H4 (cell line): ENCODE results near the gene FOXL3. TPM values are rescaled to one million over a fixed set of nuclear protein-coding genes. Genes with fewer than 3 reads are reported as not detected.

Experiments
- DNase-seq: peaks from one replicate; pipeline ENCODE4 v3.0.0-alpha.2; 2015; ENCODE audit warnings: low spot score
- total RNA-seq: library from RNA; depleted of rRNA; stranded (reverse); fragments of >200 nt; shearing (Covaris generic); gene quantifications from 2 replicates; pipeline ENCODE4 v1.2.3, GENCODE V29; 2014

FOXL3 gene
- total RNA-seq, 1 experiment from 2014 or later, result not detected

- DNase-seq, result no peak
Measured at GRCh38 chr7:302054-302992, 12.4 kb downstream of the FOXL3 start.

DNA sequence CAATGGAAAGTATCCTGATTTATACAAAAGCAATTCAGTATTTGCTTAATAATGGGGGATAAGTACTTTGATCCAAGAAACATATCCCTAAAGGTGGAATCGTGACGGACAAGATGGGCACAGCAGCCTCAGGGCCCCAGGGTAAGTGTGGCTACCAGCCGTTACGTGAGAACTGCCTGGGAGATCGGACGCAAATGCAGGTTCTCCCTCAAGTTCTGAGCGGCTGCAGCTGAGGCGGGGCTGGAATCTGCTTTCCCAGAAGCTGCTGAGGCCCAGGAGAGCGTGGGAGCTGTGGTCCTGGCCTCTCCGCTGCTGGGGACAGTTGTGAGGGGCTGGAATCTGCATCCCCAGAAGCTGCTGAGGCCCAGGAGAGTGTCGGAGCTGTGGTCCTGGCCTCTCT lies 13.5 kb downstream of the FOXL3 start:
- no peak for DNase-seq

DNA sequence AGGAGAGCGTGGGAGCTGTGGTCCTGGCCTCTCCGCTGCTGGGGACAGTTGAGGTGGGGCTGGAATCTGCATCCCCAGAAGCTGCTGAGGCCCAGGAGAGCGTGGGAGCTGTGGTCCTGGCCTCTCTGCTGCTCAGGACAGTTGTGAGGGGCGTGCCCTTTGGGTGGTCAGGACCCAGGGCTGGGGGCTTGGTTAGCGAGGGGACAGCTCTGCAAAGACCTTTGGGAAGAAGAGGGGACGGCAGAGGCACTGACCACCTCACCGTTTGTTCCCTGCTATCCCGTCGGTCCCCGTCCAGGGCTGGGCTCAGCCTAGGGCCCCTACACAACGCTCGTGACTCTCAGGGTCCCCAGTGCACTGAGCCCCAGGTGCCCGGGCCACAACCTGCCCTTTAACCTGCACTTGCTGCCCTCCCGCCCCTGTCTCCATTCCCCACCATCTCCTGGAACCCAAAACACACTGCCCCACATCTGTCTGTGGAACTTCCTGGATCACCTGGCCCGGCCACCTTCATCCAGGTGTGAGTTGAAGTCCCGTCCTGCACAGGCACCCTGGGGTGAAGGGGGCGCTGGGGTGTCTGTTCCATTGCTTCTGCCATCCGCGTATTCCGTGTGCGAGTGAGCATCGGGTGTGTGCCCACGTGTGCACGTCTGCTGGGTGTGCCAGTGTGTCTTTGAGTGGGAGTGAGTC lies 14.1 kb downstream of the FOXL3 start:
- no peak for DNase-seq

DNA sequence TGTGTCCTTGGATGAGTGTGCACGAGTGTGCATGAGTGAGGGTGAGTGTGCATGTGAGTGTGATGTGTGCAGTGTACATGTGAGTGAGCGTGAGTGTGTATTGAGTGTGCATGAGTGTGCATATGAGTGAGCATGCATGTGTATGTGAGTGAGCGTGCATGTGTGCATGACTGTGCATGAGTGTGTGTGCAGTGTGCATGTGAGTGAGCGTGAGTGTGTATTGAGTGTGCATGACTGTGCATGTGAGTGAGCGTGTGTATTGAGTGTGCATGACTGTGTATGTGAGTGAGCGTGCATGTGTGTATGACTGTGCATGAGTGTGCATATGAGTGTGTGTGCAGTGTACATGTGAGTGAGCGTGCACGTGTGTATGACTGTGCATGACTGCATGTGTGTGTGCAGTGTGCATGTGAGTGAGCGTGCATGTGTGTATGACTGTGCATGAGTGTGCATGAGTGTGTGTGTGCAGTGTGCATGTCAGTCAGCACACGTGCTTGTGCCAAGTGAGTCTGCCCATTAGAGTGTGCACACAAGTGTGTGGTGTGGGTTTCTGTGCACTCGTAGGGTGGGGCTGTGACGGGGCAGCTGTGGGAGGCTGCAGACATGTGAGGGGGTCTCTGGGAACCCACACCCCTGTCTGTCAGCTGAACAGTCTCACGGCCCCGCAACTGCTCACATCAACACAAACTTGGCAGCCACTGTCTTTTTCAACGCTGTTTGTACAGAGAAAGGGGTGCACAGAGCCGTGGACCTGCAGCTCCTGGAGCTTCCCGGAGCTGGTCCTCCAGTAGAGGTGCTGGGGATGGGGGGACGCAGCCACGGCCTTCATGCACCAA lies 14.8 kb downstream of the FOXL3 start:
- DNase-seq, result no peak

DNA sequence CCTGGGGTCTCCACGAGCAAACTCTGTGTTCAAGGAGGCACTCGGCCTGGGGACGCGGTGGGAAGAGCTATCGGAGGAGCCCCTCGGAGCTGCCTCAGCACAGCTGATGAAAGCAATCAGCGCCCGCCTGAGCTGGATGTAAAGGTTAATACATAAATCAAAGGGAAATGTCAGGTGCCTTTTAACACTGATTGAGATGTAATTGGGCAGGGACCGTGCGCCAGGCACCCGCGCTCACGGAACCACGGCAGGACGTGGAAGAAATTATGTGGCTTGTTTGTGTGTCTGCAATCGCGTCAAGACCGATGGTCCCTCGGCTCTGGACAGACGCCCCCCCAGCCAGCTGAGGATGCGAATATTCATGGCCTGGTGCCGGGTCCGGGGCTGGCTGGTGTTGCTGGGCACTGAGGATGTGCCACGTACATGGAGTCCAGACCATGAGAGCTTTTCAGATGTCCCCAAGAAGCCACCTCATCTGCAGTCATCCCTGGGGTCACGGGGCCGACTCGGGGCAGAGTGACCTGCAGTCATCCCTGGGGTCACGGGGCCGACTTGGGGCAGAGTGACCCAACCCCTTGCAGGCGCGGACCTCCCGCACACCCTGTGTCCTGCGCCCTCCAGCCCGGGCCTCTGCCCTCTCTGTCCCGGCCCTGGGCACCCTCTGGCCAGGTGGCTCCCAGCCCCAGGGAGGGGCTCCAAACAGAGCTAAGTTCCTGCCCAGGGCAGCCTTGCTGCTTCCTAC lies 15.6 kb downstream of the FOXL3 start:
- DNase-seq, result no peak

DNA sequence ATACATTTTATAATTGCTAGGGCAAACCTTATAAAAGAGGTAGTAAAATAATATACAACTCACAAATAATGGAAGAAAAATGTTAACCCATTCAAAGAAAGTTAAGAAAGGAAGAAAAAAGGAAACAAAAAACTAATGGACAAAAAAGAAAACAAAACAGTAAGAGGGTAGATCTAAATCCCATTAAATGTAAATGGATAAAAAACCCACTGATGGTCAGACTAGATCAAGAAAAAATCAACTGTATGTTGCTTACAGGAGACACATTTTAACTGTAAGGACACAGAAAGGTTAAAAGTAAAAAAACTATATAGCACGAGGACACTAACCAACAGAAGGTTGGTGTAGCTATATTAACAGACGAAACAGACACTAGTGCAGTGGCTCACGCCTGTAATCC lies 18.0 kb downstream of the FOXL3 start:
- no peak for DNase-seq

DNA sequence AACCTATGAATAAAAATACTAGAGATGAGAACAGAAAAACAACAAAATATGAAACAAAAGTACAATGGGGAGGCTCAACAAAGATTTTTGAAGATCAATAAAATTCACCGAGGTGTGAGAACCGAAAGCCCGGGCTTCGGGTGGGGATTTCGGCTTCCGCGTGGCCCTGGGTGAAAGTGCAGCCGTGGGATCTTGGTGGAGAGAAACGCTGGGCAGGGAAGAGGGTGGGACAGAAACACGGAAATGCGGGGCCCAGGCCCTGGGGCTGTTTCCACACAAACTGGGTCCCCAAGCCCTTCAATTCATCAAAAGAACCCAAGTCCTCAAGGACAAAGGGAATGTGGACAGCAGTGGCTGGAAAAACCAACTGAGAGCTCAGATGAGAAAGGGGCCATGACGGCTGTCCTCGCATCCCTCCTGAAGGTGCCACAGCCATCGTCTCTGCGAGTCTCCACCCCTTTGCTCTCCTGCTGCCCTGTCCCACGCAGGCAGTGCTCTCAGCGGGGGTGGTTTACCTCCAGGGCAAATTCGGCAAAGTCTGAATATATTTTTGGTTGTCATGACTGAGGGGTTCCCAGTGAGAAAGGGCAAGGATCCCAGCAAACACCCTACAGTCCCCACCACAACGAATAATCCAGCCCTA lies 19.7 kb downstream of the FOXL3 start:
- DNase-seq, result no peak

- no peak for DNase-seq
Measured at GRCh38 chr7:311131-311680, 21.2 kb downstream of the FOXL3 start.

GRCh38 chr7:311796-312195 lies 21.8 kb downstream of the FOXL3 start:
- DNase-seq, result no peak

DNA sequence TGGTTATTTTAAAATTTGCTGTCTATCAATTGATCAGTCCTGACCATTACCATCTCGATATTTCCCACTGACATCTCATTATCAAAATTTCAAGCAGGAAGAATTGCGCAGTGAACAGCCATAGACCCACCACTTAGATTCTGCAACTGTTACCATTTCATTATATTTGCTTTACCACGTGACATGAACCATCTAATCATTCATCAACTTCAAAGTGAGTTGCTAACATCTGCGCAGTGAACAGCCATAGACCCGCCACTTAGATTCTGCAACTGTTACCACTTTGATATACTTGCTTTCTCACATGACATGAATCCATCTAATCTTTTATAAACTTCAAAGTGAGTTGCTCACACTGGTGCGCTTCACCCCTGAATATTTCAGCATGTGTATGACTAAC lies 22.5 kb downstream of the FOXL3 start:
- DNase-seq, result no peak

DNA sequence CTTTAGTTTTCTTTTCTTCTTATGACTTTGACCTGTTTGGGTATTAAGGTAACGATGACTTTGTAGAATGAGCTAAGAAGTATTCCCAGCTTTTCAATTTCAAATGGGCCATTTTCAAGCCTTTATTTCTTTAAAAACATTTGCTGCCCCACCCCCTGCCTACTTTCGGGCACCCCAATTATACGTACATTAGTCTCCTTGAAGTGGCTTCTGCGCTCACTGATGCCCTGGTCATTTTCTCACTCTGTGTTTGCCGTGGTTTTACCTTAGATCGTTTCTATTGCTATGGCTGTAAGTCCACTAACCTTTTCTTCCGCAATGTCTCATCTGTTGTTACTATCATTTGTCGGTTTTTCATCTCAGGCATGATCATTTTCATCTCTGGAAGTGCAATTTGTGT lies 24.9 kb downstream of the FOXL3 start:
- DNase-seq, result no peak

DNA sequence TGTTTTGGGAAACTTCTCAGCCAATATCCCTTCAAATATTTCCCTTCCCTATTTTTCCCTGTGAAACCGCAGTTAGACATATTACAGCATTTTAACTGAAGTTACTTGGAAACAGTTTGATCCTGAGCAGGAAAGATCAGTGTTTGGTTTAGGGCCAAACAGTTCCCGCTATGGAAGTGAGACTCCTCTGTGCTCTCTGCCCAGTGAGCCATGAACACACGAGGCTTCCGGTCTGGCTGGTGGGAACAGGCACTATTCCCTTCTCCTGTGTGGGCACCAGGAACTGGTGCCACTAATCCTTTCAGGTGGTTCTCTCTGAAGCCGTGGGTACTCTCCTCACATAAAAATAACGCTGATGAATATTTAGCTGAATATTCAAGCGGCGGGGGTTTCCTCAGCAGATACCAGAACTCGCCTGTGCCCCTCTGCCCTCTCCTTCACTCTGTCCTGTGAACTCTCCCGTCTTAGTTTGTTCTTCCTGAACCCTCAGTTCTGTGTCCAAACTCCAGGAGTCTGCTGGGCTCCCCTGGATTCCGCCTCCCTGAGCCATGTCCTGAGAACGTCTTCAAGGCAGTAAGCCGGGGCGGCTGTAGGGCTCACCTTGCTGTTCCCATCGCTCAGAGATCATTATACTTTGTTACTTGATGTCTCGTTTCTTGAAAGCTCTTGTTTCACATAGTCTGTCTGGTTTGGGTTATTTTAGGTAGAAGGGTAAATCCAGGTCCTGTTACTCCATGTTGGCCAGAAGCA lies 25.7 kb downstream of the FOXL3 start:
- DNase-seq, result no peak

DNA sequence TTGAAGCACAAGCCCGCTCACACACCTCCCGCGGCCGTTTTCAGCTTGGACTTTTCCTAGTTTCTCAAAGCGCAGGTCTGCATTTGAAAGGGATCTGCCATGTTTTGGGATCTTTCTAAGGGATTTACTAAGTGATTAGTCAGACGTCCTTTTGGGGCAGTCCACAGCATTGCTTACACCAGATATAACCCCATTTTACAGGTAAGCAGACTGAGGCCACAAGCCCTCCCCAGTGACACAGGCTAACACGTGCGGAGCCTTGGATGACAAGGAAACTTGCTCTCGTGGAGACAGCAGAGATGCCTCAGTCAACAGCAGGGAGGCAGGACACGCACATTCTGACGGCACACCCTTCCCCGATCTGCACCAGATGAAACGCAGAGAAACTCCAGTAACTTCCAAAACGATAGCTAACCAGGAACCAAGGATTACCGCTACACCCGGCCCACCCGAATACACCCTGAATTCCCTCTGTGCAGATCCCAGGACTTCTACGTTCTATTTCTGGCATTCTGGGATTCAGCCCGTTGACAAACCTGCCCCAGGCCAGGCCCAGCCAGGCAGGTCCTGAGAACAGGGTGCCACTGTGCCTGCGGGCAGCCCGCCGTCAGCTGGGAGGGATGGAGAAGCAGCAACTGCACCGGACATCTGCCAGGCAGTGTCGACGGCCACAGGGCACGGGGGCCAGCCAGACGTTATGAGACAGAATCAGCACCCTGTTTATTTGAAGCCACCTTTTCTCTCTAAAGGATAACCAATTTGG lies 27.9 kb downstream of the FOXL3 start:
- no peak for DNase-seq

GRCh38 chr7:318476-318875 lies 28.5 kb downstream of the FOXL3 start:
- DNase-seq, result no peak

- DNase-seq, result no peak
Measured at GRCh38 chr7:318878-319661, 29.1 kb downstream of the FOXL3 start.

DNA sequence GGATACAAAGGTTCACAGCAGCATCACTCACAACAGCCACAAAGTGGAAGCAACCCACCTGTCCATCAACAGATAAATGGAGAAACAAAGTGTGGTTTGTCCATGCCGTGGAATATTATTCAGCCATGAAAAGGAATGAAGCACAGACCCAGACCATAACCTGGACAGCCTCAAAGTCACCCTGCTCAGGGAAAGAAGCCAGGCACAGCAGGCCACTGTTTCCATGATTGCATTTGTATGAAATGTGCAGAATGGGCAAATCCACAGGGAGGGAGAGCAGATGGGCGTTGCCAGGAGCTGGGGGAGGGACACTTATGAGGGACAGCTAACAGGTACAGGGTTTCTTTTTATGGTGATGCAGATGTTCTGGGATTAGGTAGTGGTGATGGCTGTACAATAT lies 30.3 kb downstream of the FOXL3 start:
- no peak for DNase-seq

- DNase-seq, result peak; percentile 70
Measured at GRCh38 chr7:322111-322671, 32.2 kb downstream of the FOXL3 start.

- DNase-seq, result no peak
Measured at GRCh38 chr7:322708-323111, 32.7 kb downstream of the FOXL3 start.
